Measurements from ENCODE around the gene OR52K2.
"Not testable (repeated sequence)": the region's sequence is repeated elsewhere in the genome, so short reads cannot be mapped to it uniquely, and the experiment has no call there.

Gene OR52K2

GRCh38 chr11:4448995-4449394 is at the start of gene OR52K2:
TSS of gene OR52K2 (plus strand) at chr11:4449295. CDS start at chr11:4449340, 45 bp downstream.
- no peak for DNase-seq (ENCODE audit: low read depth)
- no peak for TF ChIP-seq CTCF (conservative IDR thresholded peaks at IDR 0.05; ENCODE audit: low read length)
- no peak within 1 kb of the TSS for H3K4me3 ChIP-seq (ENCODE audit: low read length)

- not testable (repeated sequence) for H3K4me3 ChIP-seq (ENCODE audit: low read length); DNase-seq (ENCODE audit: low read depth)
These were observed 42.9 kb upstream of the OR52K2 start for GRCh38 chr11:4406206-4406605.

- TF ChIP-seq CTCF (conservative IDR thresholded peaks at IDR 0.05; ENCODE audit: low read length), result no peak
- no peak for DNase-seq (ENCODE audit: low read depth)
- H3K4me3 ChIP-seq (ENCODE audit: low read length), result no peak overlapping the region
These were observed 32.8 kb upstream of the OR52K2 start for GRCh38 chr11:4416306-4416705.

GRCh38 chr11:4416816-4417215 is 32.3 kb upstream of the OR52K2 start:
- no peak overlapping the region for H3K4me3 ChIP-seq (ENCODE audit: low read length)
- no peak for DNase-seq (ENCODE audit: low read depth)
- TF ChIP-seq CTCF (conservative IDR thresholded peaks at IDR 0.05; ENCODE audit: low read length), result no peak

- no peak for DNase-seq (ENCODE audit: low read depth)
- no peak for TF ChIP-seq CTCF (conservative IDR thresholded peaks at IDR 0.05; ENCODE audit: low read length)
- H3K4me3 ChIP-seq (ENCODE audit: low read length), result no peak overlapping the region
These were observed 30.7 kb upstream of the OR52K2 start for GRCh38 chr11:4418403-4418802.

GRCh38 chr11:4430051-4430450 is 19.0 kb upstream of the OR52K2 start:
- no peak for TF ChIP-seq CTCF (conservative IDR thresholded peaks at IDR 0.05; ENCODE audit: low read length)
- no peak for DNase-seq (ENCODE audit: low read depth)
- H3K4me3 ChIP-seq (ENCODE audit: low read length), result no peak overlapping the region

GRCh38 chr11:4433856-4434255 is 15.2 kb upstream of the OR52K2 start:
- no peak for TF ChIP-seq CTCF (conservative IDR thresholded peaks at IDR 0.05; ENCODE audit: low read length)
- H3K4me3 ChIP-seq (ENCODE audit: low read length), result no peak overlapping the region
- no peak for DNase-seq (ENCODE audit: low read depth)

GRCh38 chr11:4436411-4436810 is 12.7 kb upstream of the OR52K2 start:
- no peak overlapping the region for H3K4me3 ChIP-seq (ENCODE audit: low read length)
- TF ChIP-seq CTCF (conservative IDR thresholded peaks at IDR 0.05; ENCODE audit: low read length), result no peak
- no peak for DNase-seq (ENCODE audit: low read depth)

Measured in AG10803 (cell line).